SK-N-SH (cell line): ENCODE data around the gene KRT81. TPM values are rescaled to one million over a fixed set of nuclear protein-coding genes. Genes with fewer than 3 reads are reported as not detected.

Experiments used
- CTCF ChIA-PET: fragments of 300-600, 350-600 bp; formaldehyde crosslinking; extraction: SDS; loops from one replicate; lab custom pipeline; 2021; lab: Yijun Ruan, JAX
- POLR2A ChIA-PET: fragments of 350-600 bp; sonication (Branson Sonifier 250); formaldehyde crosslinking; extraction: SDS; loops from one replicate; lab custom pipeline; 2020; ENCODE audit warnings: antibody characterized with exemption, inconsistent platforms; lab: Yijun Ruan, JAX
- DNase-seq: peaks from one replicate; pipeline ENCODE4 v3.0.0; 2012
- H2AFZ ChIP-seq: fragments of 200-600 bp; sonication (generic); 2 replicates; pipeline ENCODE4 v1.8.1; 2016; ENCODE audit warnings: antibody characterized with exemption, mild to moderate bottlenecking, low read depth
- H3F3A ChIP-seq: fragments of 200-600 bp; sonication (generic); replicated peaks from 2 replicates; pipeline ENCODE3; 2016; ENCODE audit warnings: antibody characterized with exemption, mild to moderate bottlenecking; ENCODE audit not compliant: insufficient read depth
- H3K27ac ChIP-seq, 2 experiments: fragments of 200-500 bp in 1 of 2; fragments of 200-600 bp in 1 of 2; sonication (Bioruptor generic) in 1 of 2; sonication (generic), shearing (Covaris generic) in 1 of 2; 2 replicates each; pipeline versions ENCODE4 v1.5.1 to v1.6.1; 2014 to 2016; ENCODE audit warnings: low read depth in 2 of 2, inconsistent platforms in 1 of 2, low read length in 1 of 2, mild to moderate bottlenecking in 1 of 2, mixed read lengths in 1 of 2
- H3K27me3 ChIP-seq: fragments of 200-600 bp; sonication (generic), shearing (Covaris generic); 2 replicates; pipeline ENCODE4 v1.6.1; 2016; ENCODE audit warnings: mixed run types; ENCODE audit not compliant: insufficient read depth
- H3K36me3 ChIP-seq, 2 experiments: fragments of 200-500 bp in 1 of 2; fragments of 200-600 bp in 1 of 2; sonication (Bioruptor generic) in 1 of 2; sonication (generic) in 1 of 2; replicated peaks in 1 of 2; 2 replicates each; pipeline versions ENCODE3 to v1.5.1; 2014 to 2016; ENCODE audit warnings: low read length in 1 of 2, mild to moderate bottlenecking in 1 of 2; ENCODE audit not compliant: insufficient read depth in 2 of 2, control insufficient read depth in 1 of 2
- H3K4me1 ChIP-seq, 2 experiments: fragments of 200-500 bp in 1 of 2; fragments of 200-600 bp in 1 of 2; sonication (Bioruptor generic) in 1 of 2; sonication (generic), shearing (Covaris generic) in 1 of 2; 2 replicates each; pipeline versions ENCODE4 v1.5.1 to v1.6.1; 2014 to 2016; ENCODE audit warnings: low read depth in 1 of 2, low read length in 1 of 2, mixed run types in 1 of 2; ENCODE audit not compliant: insufficient read depth in 2 of 2, control insufficient read depth in 1 of 2
- H3K4me2 ChIP-seq: fragments of 200-600 bp; sonication (generic), shearing (Covaris generic); 2 replicates; pipeline ENCODE4 v1.6.1; 2017; ENCODE audit warnings: mixed run types
- H3K4me3 ChIP-seq, 2 experiments: fragments of 200-500 bp in 1 of 2; fragments of 200-600 bp in 1 of 2; sonication (Bioruptor generic) in 1 of 2; sonication (generic), shearing (Covaris generic) in 1 of 2; 2 replicates each; pipeline versions ENCODE4 v1.5.1 to v1.8.1; 2014 to 2016; ENCODE audit warnings: low read depth in 2 of 2, inconsistent platforms in 1 of 2, low read length in 1 of 2, mild to moderate bottlenecking in 1 of 2, mixed read lengths in 1 of 2, moderate library complexity in 1 of 2
- H3K79me2 ChIP-seq: fragments of 200-600 bp; sonication (generic); 2 replicates; pipeline ENCODE4 v1.8.1; 2017; ENCODE audit warnings: mild to moderate bottlenecking; ENCODE audit not compliant: insufficient read depth
- H3K9ac ChIP-seq: fragments of 200-600 bp; sonication (generic); 2 replicates; pipeline ENCODE4 v1.6.1; 2017; ENCODE audit warnings: mixed run types
- H3K9me2 ChIP-seq: fragments of 200-600 bp; sonication (generic); 2 replicates; pipeline ENCODE4 v1.6.1; 2017; ENCODE audit warnings: mixed run types
- H3K9me3 ChIP-seq: fragments of 200-600 bp; sonication (generic); 2 replicates; pipeline ENCODE4 v1.6.1; 2017; ENCODE audit warnings: mixed run types, mild to moderate bottlenecking, moderate library complexity
- H4K20me1 ChIP-seq: fragments of 200-600 bp; sonication (generic); 2 replicates; pipeline ENCODE4 v1.6.1; 2017; ENCODE audit warnings: mild to moderate bottlenecking, mixed run types; ENCODE audit not compliant: insufficient read depth
- ELF1 ChIP-seq: IDR thresholded peaks from 2 replicates; pipeline ENCODE4 v1.4.0; 2012
- EP300 ChIP-seq, 2 experiments: IDR thresholded peaks; 2 replicates each; pipeline versions ENCODE4 v1.4.0 to v1.6.1; 2012; ENCODE audit warnings: borderline replicate concordance in 1 of 2, low read depth in 1 of 2, low read length in 1 of 2
- EZH2phosphoT487 ChIP-seq: fragments of 200-600 bp; sonication (generic); IDR thresholded peaks from 2 replicates; pipeline ENCODE4 v1.6.1; 2017; ENCODE audit warnings: low read depth, mixed run types, mild to moderate bottlenecking, antibody characterized with exemption, moderate library complexity, borderline replicate concordance
- FOSL2 ChIP-seq: IDR thresholded peaks from 2 replicates; pipeline ENCODE4 v1.4.0; 2012; ENCODE audit warnings: low read depth, mild to moderate bottlenecking, moderate library complexity, borderline replicate concordance
- FOXJ3 ChIP-seq: sonication (generic); formaldehyde crosslinking; IDR thresholded peaks from 2 replicates; pipeline ENCODE4 v1.5.1; 2020; ENCODE audit warnings: mild to moderate bottlenecking, missing genetic modification reagents
- GATA2 ChIP-seq: sonication (generic); formaldehyde crosslinking; IDR thresholded peaks from 2 replicates; pipeline ENCODE4 v1.5.0; 2020; ENCODE audit warnings: mild to moderate bottlenecking, missing genetic modification reagents
- MEF2A ChIP-seq: IDR thresholded peaks from 2 replicates; pipeline ENCODE4 v1.4.0; 2012; ENCODE audit warnings: low read depth, borderline replicate concordance
- RCOR1 ChIP-seq: fragments of 150-350 bp; IDR thresholded peaks from 2 replicates; pipeline ENCODE4 v1.6.1; 2017; ENCODE audit warnings: antibody characterized with exemption, low read length
- RXRA ChIP-seq: IDR thresholded peaks from 2 replicates; pipeline ENCODE4 v1.4.0; 2012; ENCODE audit warnings: low read depth, mild to moderate bottlenecking, borderline replicate concordance
- SIN3A ChIP-seq: IDR thresholded peaks from 2 replicates; pipeline ENCODE4 v1.6.1; 2012; ENCODE audit warnings: low read depth, mild to moderate bottlenecking, low read length, moderate library complexity, borderline replicate concordance
- TCF12 ChIP-seq: IDR thresholded peaks from 2 replicates; pipeline ENCODE4 v1.4.0; 2012
- YY1 ChIP-seq: IDR thresholded peaks from 2 replicates; pipeline ENCODE4 v1.4.0; 2012; ENCODE audit warnings: low read depth, mild to moderate bottlenecking
- WGBS: methylation state at CpG from one replicate; pipeline ENCODE4 v1.1.6; 2017; ENCODE audit warnings: low lambda C conversion rate; 5-methylcytosine and 5-hydroxymethylcytosine counted together
- polyA plus RNA-seq, 3 experiments: library from polyadenylated mRNA; depleted of rRNA; stranded (reverse); fragments of >200 nt; gene quantifications; 2 replicates each; pipeline ENCODE4 v1.2.3, GENCODE V29; 2012
- TF ChIP-seq, protein P1 (sequence below): IDR thresholded peaks from 2 replicates; pipeline ENCODE4 v1.6.1; 2012; ENCODE audit warnings: mild to moderate bottlenecking, low read depth, low read length, moderate library complexity
- TF ChIP-seq, protein P2 (sequence below): IDR thresholded peaks from 2 replicates; pipeline ENCODE4 v1.4.0; 2012; ENCODE audit warnings: low read depth
- TF ChIP-seq, protein P3 (sequence below): IDR thresholded peaks from 2 replicates; pipeline ENCODE4 v1.4.0; 2012; ENCODE audit warnings: low read depth, borderline replicate concordance
- TF ChIP-seq, protein P4 (sequence below): fragments of 150-350 bp; IDR thresholded peaks from 2 replicates; pipeline ENCODE4 v1.6.1; 2016; ENCODE audit warnings: mild to moderate bottlenecking, low read depth, low read length

Gene KRT81
- polyA plus RNA-seq (2012; rRNA removed), result 0.80 and 1.9 TPM in 2 replicates
- polyA plus RNA-seq (2012; cell fraction: cytosol; rRNA removed), result 0.42 and 0.83 TPM in 2 replicates
- polyA plus RNA-seq (2012; cell fraction: nucleus; rRNA removed), result 1.1 and 1.8 TPM in 2 replicates

DNA sequence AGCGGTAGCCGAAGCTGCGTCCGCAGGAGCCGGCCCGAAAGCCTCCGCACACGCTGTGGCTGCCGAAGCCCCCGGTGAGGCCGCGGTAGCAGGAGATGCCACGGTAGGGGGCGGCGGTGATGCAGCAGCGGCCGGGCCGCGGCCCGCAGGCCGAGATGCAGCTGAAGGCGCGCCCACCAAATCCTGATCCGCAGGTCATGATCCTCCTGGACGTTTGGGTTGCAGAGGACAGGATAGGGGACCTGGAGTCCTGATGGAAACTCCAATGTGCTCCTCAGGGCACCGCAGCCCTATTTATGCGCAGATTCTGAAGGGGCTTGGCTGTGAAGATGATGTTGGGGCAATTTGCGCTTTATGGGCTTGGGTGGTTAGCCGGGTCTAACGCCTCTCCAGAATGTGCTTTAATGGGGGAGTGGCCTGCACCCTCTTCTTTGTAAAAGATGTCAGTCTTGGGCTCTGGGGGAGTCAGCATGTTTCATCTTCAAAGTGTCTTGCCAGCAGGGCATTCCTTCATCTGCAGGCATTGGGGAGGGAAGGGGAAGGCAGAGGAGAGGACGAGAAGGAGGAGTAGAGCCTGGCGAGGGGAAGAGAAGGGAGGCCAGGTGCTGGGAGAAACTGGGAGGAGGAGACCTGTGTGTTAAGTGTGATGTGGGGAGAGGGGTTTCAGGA lies at the start of gene KRT81:
Gene KRT81 (minus strand): TSS at position 268 of the 669 bp plus-strand sequence. CDS start 69 bp downstream, at position 199.
- TF ChIP-seq GATA2 (CRISPR knock-in tag) (no peak), EZH2phosphoT487 (no peak), ELF1 (no peak), FOSL2 (no peak), RCOR1 (no peak), RXRA (no peak), MEF2A (no peak), SIN3A (no peak), TCF12 (no peak), EP300 (IDR thresholded peaks at IDR 0.05; ENCODE audit: borderline replicate concordance in 1 of 2, low read depth in 1 of 2, low read length in 1 of 2) (no peak), YY1 (no peak), FOXJ3 (CRISPR knock-in tag) (no peak)
- TF ChIP-seq, protein P1, sequence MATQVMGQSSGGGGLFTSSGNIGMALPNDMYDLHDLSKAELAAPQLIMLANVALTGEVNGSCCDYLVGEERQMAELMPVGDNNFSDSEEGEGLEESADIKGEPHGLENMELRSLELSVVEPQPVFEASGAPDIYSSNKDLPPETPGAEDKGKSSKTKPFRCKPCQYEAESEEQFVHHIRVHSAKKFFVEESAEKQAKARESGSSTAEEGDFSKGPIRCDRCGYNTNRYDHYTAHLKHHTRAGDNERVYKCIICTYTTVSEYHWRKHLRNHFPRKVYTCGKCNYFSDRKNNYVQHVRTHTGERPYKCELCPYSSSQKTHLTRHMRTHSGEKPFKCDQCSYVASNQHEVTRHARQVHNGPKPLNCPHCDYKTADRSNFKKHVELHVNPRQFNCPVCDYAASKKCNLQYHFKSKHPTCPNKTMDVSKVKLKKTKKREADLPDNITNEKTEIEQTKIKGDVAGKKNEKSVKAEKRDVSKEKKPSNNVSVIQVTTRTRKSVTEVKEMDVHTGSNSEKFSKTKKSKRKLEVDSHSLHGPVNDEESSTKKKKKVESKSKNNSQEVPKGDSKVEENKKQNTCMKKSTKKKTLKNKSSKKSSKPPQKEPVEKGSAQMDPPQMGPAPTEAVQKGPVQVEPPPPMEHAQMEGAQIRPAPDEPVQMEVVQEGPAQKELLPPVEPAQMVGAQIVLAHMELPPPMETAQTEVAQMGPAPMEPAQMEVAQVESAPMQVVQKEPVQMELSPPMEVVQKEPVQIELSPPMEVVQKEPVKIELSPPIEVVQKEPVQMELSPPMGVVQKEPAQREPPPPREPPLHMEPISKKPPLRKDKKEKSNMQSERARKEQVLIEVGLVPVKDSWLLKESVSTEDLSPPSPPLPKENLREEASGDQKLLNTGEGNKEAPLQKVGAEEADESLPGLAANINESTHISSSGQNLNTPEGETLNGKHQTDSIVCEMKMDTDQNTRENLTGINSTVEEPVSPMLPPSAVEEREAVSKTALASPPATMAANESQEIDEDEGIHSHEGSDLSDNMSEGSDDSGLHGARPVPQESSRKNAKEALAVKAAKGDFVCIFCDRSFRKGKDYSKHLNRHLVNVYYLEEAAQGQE, result no peak
- TF ChIP-seq, protein P2, sequence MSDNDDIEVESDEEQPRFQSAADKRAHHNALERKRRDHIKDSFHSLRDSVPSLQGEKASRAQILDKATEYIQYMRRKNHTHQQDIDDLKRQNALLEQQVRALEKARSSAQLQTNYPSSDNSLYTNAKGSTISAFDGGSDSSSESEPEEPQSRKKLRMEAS, result no peak
- TF ChIP-seq, protein P3, sequence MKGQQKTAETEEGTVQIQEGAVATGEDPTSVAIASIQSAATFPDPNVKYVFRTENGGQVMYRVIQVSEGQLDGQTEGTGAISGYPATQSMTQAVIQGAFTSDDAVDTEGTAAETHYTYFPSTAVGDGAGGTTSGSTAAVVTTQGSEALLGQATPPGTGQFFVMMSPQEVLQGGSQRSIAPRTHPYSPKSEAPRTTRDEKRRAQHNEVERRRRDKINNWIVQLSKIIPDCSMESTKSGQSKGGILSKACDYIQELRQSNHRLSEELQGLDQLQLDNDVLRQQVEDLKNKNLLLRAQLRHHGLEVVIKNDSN, result no peak
- TF ChIP-seq, protein P4, sequence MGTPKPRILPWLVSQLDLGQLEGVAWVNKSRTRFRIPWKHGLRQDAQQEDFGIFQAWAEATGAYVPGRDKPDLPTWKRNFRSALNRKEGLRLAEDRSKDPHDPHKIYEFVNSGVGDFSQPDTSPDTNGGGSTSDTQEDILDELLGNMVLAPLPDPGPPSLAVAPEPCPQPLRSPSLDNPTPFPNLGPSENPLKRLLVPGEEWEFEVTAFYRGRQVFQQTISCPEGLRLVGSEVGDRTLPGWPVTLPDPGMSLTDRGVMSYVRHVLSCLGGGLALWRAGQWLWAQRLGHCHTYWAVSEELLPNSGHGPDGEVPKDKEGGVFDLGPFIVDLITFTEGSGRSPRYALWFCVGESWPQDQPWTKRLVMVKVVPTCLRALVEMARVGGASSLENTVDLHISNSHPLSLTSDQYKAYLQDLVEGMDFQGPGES, result no peak
- WGBS, result 86% methylated on average over 9 of the region's 32 CpGs
- H3K9me3 ChIP-seq, result no peaks in the 10 kb centered on the region
- H3K9ac ChIP-seq, result no peak within 1 kb of the TSS
- H3K9me2 ChIP-seq, result no peaks in the 10 kb centered on the region
- H3K4me1 ChIP-seq, result peaks cover 0 to 4% of the 10 kb centered on the region in 2 experiments; a peak in 1 of 4 replicates
- POLR2A ChIA-PET, result no interaction called here
- no peaks in the 10 kb centered on the region for H4K20me1 ChIP-seq
- no peak within 1 kb of the TSS for H3K27ac ChIP-seq
- H2AFZ ChIP-seq, result no peak within 1 kb of the TSS
- no peak within 1 kb of the TSS for H3K4me2 ChIP-seq
- no peak within 1 kb of the TSS for H3K4me3 ChIP-seq
- H3K79me2 ChIP-seq, result no peaks in the 10 kb centered on the region
- CTCF ChIA-PET, result interaction anchor here (1.4 to 3.1 kb wide), 2 partner anchors 12 to 36 kb away, joined by 3 to 22 read pairs; no protein-coding TSS in a partner anchor
- H3K36me3 ChIP-seq, result no peaks in the 10 kb centered on the region
- peaks cover 6% of the 10 kb centered on the region for H3F3A ChIP-seq
- no peak for DNase-seq
- H3K27me3 ChIP-seq, result no peaks in the 10 kb centered on the region
